Breast epithelium (tissue), 3 donors: ENCODE measurements around the gene TRAM2.

Experiments
- CTCF ChIP-seq, 3 donors: fragments of 450-650 bp; IDR thresholded peaks; one replicate each; pipeline ENCODE4 v1.5.1; 2016 to 2017; ENCODE audit warnings: antibody characterized with exemption in 3 of 3, mild to moderate bottlenecking in 3 of 3, moderate library complexity in 3 of 3
- POLR2A ChIP-seq: fragments of 450-650 bp; IDR thresholded peaks from one replicate; pipeline ENCODE4 v1.6.1; 2016; ENCODE audit warnings: antibody characterized with exemption, mild to moderate bottlenecking, moderate library complexity

GRCh38 chr6:52516269-52516668, 60.6 kb downstream of the TRAM2 start:
- no peak for TF ChIP-seq CTCF (IDR thresholded peaks at IDR 0.05)
- no peak for TF ChIP-seq POLR2A
